GM12891 (cell line): ENCODE data around the gene SYNM.

Experiments used
- POLR2A ChIP-seq: IDR thresholded peaks from 2 replicates; pipeline ENCODE4 v1.6.1; 2011; ENCODE audit warnings: low read depth, low read length, control low read depth
- POLR2AphosphoS5 ChIP-seq: IDR thresholded peaks from 2 replicates; pipeline ENCODE4 v1.6.1; 2011; ENCODE audit warnings: low read depth, low read length, control low read depth

DNA sequence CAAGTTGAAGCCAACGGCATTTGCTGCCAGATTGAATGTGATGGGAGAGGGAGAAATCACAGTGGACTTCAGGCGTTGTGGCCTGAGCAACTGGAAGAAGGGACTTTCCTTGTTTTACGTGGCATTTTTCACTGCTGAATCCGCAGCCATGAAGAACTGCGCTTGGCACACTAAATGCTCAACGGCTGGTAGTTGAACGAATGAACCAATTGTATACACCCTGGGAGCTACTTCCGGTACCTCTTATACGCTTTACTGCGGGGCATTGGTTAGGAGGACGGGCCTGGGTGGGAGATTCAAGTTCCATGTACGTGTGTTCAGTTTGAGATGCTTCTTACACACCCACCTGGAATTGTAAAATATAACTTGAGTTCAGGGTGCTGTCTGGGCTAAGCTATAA, 5.2 kb downstream of the SYNM start:
- TF ChIP-seq POLR2AphosphoS5 = no peak
- no peak for TF ChIP-seq POLR2A
